Measurements from ENCODE around the gene ACVR1B.

DNA sequence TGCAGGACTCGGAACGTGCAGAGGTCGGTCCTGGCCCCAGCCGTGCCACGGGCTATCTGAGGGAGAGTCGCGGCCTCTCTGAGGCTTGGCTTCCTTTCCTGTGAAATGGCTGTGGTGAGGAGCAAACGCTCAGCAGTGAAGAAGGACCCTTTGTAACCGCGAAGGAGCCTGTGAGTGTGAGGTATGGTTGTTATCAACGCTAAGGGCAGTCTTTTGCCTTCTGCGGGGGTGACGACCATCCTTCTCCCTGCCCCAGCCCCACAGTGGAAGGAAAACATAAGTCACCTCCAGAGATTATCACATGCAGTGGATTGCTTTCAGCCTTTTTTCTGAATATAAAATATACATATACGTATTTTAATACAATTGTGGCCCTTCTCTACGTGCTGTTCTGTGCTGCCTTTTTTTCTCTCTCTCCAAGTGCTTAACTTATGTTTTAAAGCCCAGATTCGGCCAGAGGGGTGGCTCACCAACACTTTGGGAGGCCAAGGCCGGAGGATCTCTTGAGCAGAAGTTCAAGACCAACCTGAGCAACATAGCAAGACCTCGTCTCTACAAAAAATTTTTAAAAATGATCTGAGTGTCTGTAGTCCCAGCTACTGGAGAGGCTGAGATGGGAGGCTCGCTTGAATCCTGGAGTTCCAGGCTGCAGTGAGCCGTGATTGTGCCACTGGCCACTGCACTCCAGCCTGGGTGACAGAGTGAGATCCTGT, 72.6 kb downstream of the ACVR1B start:
- TF ChIP-seq ZBTB11 (tag by site-specific recombination; conservative IDR thresholded peaks at IDR 0.05; ENCODE audit: low read depth) = no peak
- TF ChIP-seq ZNF175 (tag by site-specific recombination; IDR thresholded peaks at IDR 0.05) = no peak
- no peak for TF ChIP-seq ZBTB7A (tag by site-specific recombination; IDR thresholded peaks at IDR 0.05; ENCODE audit: low read depth)
- TF ChIP-seq, protein P1, sequence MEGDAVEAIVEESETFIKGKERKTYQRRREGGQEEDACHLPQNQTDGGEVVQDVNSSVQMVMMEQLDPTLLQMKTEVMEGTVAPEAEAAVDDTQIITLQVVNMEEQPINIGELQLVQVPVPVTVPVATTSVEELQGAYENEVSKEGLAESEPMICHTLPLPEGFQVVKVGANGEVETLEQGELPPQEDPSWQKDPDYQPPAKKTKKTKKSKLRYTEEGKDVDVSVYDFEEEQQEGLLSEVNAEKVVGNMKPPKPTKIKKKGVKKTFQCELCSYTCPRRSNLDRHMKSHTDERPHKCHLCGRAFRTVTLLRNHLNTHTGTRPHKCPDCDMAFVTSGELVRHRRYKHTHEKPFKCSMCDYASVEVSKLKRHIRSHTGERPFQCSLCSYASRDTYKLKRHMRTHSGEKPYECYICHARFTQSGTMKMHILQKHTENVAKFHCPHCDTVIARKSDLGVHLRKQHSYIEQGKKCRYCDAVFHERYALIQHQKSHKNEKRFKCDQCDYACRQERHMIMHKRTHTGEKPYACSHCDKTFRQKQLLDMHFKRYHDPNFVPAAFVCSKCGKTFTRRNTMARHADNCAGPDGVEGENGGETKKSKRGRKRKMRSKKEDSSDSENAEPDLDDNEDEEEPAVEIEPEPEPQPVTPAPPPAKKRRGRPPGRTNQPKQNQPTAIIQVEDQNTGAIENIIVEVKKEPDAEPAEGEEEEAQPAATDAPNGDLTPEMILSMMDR (tag by site-specific recombination; IDR thresholded peaks at IDR 0.05) = no peak; the same call in 1 of the 2 replicates
- TF ChIP-seq, protein P2, sequence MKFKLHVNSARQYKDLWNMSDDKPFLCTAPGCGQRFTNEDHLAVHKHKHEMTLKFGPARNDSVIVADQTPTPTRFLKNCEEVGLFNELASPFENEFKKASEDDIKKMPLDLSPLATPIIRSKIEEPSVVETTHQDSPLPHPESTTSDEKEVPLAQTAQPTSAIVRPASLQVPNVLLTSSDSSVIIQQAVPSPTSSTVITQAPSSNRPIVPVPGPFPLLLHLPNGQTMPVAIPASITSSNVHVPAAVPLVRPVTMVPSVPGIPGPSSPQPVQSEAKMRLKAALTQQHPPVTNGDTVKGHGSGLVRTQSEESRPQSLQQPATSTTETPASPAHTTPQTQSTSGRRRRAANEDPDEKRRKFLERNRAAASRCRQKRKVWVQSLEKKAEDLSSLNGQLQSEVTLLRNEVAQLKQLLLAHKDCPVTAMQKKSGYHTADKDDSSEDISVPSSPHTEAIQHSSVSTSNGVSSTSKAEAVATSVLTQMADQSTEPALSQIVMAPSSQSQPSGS (tag by site-specific recombination; IDR thresholded peaks at IDR 0.05; ENCODE audit: low read depth) = no peak
- no peak for TF ChIP-seq ZNF114 (tag by site-specific recombination; IDR thresholded peaks at IDR 0.05)
- no peak for TF ChIP-seq ZNF747 (tag by site-specific recombination; IDR thresholded peaks at IDR 0.05)
- TF ChIP-seq ZFP3 (tag by site-specific recombination; IDR thresholded peaks at IDR 0.05; ENCODE audit: low read depth) = no peak
- no peak for TF ChIP-seq SP2 (tag by site-specific recombination; IDR thresholded peaks at IDR 0.05)

Data from HEK293 (cell line).